ENCODE measurements around the gene ERICH3. TPM values are rescaled to one million over a fixed set of nuclear protein-coding genes. Genes with fewer than 3 reads are reported as not detected.

Gene ERICH3
- total RNA-seq, 1 donor from 2014 or later = not detected

DNA sequence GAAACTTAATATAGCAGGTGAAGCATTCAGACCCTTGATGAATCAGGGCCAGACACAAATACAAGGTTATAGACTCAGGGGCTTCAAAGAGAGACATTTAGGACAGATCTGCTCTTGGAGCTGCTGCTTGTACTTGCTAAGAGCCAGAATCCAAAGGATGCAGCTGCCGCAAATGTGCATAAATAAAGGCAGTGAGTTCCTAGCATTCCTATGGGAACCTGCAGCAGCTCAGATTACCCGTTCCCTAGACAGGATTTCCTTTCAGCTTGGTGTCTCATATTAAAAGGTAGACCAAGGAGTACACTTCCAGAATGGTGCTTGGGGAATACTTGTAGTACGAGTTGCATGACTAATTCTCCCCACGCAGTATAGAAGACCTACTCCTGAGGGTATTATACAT, 151.4 kb downstream of the ERICH3 start:
- DNase-seq = no peak

More for the DNA sequence above, 151.4 kb downstream of the ERICH3 start:
- TF ChIP-seq, protein P1, sequence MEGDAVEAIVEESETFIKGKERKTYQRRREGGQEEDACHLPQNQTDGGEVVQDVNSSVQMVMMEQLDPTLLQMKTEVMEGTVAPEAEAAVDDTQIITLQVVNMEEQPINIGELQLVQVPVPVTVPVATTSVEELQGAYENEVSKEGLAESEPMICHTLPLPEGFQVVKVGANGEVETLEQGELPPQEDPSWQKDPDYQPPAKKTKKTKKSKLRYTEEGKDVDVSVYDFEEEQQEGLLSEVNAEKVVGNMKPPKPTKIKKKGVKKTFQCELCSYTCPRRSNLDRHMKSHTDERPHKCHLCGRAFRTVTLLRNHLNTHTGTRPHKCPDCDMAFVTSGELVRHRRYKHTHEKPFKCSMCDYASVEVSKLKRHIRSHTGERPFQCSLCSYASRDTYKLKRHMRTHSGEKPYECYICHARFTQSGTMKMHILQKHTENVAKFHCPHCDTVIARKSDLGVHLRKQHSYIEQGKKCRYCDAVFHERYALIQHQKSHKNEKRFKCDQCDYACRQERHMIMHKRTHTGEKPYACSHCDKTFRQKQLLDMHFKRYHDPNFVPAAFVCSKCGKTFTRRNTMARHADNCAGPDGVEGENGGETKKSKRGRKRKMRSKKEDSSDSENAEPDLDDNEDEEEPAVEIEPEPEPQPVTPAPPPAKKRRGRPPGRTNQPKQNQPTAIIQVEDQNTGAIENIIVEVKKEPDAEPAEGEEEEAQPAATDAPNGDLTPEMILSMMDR (IDR thresholded peaks at IDR 0.05) = no peak
- intact Hi-C loops (cut with DNase I) = no loop called here
- H3K4me3 ChIP-seq = no peak overlapping the region
- H3K36me3 ChIP-seq = no peaks in the 10 kb centered on the region
- no peaks in the 10 kb centered on the region for H3K4me1 ChIP-seq
- H3K27me3 ChIP-seq = no peaks in the 10 kb centered on the region
- no peak for ATAC-seq
- H3K27ac ChIP-seq = no peak overlapping the region
- no peaks in the 10 kb centered on the region for H3K9me3 ChIP-seq

Other genes with a start within 250 kb of the ERICH3 start
- not detected for gene LRRC53, start 161.2 kb downstream of the ERICH3 start, total RNA-seq
- gene CRYZ, start 59.3 kb upstream of the ERICH3 start, total RNA-seq = 48.3 TPM
- 18.4 TPM for gene TYW3, start 59.4 kb upstream of the ERICH3 start, total RNA-seq

Data from upper lobe of right lung (tissue), 1 donor.